Mesenchymal stem cell (in vitro differentiated cells and primary cell): Measurements from ENCODE around the gene RARRES1.

ENCODE experiments used
- DNase-seq: peaks from one replicate; pipeline ENCODE4 v3.0.0-alpha.2; 2013
- H2AFZ ChIP-seq: one replicate; pipeline ENCODE4 v1.6.1; 2013; ENCODE audit warnings: low read depth, mild to moderate bottlenecking, control low read depth, inconsistent platforms, low read length, moderate library complexity
- H2AK5ac ChIP-seq: 2 replicates; pipeline ENCODE4 v1.6.1; 2013; ENCODE audit warnings: low read length, moderate library complexity, mild to moderate bottlenecking, inconsistent platforms; ENCODE audit not compliant: severe bottlenecking
- H2BK120ac ChIP-seq: one replicate; pipeline ENCODE4 v1.6.1; 2013; ENCODE audit warnings: low read depth, mild to moderate bottlenecking, inconsistent platforms, low read length, moderate library complexity
- H2BK12ac ChIP-seq, 2 experiments: one replicate each; pipeline ENCODE4 v1.6.1; 2013; ENCODE audit warnings: inconsistent platforms in 2 of 2, low read length in 2 of 2, mild to moderate bottlenecking in 2 of 2, moderate library complexity in 2 of 2, control low read depth in 1 of 2
- H2BK15ac ChIP-seq: one replicate; pipeline ENCODE4 v1.6.1; 2013; ENCODE audit warnings: mild to moderate bottlenecking, low read depth, inconsistent platforms; ENCODE audit not compliant: poor library complexity, severe bottlenecking
- H2BK5ac ChIP-seq: 2 replicates; pipeline ENCODE4 v1.6.1; 2013; ENCODE audit warnings: low read depth, mild to moderate bottlenecking, low read length, control low read depth, inconsistent platforms; ENCODE audit not compliant: poor library complexity, severe bottlenecking
- H3K14ac ChIP-seq, 2 experiments: one replicate each; pipeline ENCODE4 v1.6.1; 2013; ENCODE audit warnings: inconsistent platforms in 2 of 2, low read length in 2 of 2, control low read depth in 1 of 2, mild to moderate bottlenecking in 1 of 2, moderate library complexity in 1 of 2
- H3K18ac ChIP-seq, 2 experiments: one replicate each; pipeline ENCODE4 v1.6.1; 2013; ENCODE audit warnings: inconsistent platforms in 2 of 2, low read length in 2 of 2, control low read depth in 1 of 2, low read depth in 1 of 2, mild to moderate bottlenecking in 1 of 2
- H3K23ac ChIP-seq, 2 experiments: one replicate each; pipeline ENCODE4 v1.6.1; 2013; ENCODE audit warnings: inconsistent platforms in 2 of 2, low read length in 2 of 2, mild to moderate bottlenecking in 2 of 2, moderate library complexity in 2 of 2, control low read depth in 1 of 2
- H3K27ac ChIP-seq: 2 replicates; pipeline ENCODE4 v1.5.1; 2013; ENCODE audit warnings: mild to moderate bottlenecking, moderate library complexity, low read length, control low read depth, inconsistent platforms; ENCODE audit not compliant: poor library complexity, severe bottlenecking
- H3K27me3 ChIP-seq, 2 experiments: 2 replicates each; pipeline versions ENCODE4 v1.6.1 to v1.7.0; 2013; ENCODE audit warnings: low read length in 2 of 2, mild to moderate bottlenecking in 2 of 2, moderate library complexity in 2 of 2, control low read depth in 1 of 2, inconsistent platforms in 1 of 2; ENCODE audit not compliant: control insufficient read depth in 1 of 2, insufficient read depth in 1 of 2
- H3K36me3 ChIP-seq, 2 experiments: 2 replicates each; pipeline versions ENCODE4 v1.6.1 to v1.7.0; 2013; ENCODE audit warnings: low read length in 2 of 2, control low read depth in 1 of 2, inconsistent platforms in 1 of 2, low read depth in 1 of 2, mild to moderate bottlenecking in 1 of 2; ENCODE audit not compliant: insufficient read depth in 2 of 2, control insufficient read depth in 1 of 2
- H3K4ac ChIP-seq, 2 experiments: one replicate each; pipeline ENCODE4 v1.6.1; 2013; ENCODE audit warnings: inconsistent platforms in 2 of 2, low read length in 2 of 2, mild to moderate bottlenecking in 2 of 2, moderate library complexity in 2 of 2, control low read depth in 1 of 2, low read depth in 1 of 2
- H3K4me1 ChIP-seq: 2 replicates; pipeline ENCODE4 v1.6.1; 2013; ENCODE audit warnings: low read depth, low read length, control low read depth; ENCODE audit not compliant: control insufficient read depth, insufficient read depth
- H3K4me2 ChIP-seq: 2 replicates; pipeline ENCODE4 v1.6.1; 2013; ENCODE audit warnings: low read length, mild to moderate bottlenecking, inconsistent platforms; ENCODE audit not compliant: poor library complexity, severe bottlenecking
- H3K4me3 ChIP-seq, 2 experiments: 2 replicates each; pipeline versions ENCODE4 v1.5.1 to v1.7.0; 2013; ENCODE audit warnings: low read length in 2 of 2, mild to moderate bottlenecking in 2 of 2, control low read depth in 1 of 2, low read depth in 1 of 2; ENCODE audit not compliant: insufficient read depth in 1 of 2
- H3K79me1 ChIP-seq: replicated peaks from 2 replicates; pipeline ENCODE4 v1.6.1; 2013; ENCODE audit warnings: mild to moderate bottlenecking, control low read depth, low read length, inconsistent platforms; ENCODE audit not compliant: poor library complexity, severe bottlenecking
- H3K9ac ChIP-seq: 2 replicates; pipeline ENCODE4 v1.7.0; 2013; ENCODE audit warnings: mild to moderate bottlenecking, low read length, moderate library complexity
- H3K9me3 ChIP-seq: 2 replicates; pipeline ENCODE4 v1.7.0; 2013; ENCODE audit warnings: mild to moderate bottlenecking, low read length; ENCODE audit not compliant: control insufficient read depth
- H4K8ac ChIP-seq: one replicate; pipeline ENCODE4 v1.6.1; 2013; ENCODE audit warnings: inconsistent platforms, mild to moderate bottlenecking, low read length, moderate library complexity
- H4K91ac ChIP-seq: one replicate; pipeline ENCODE4 v1.6.1; 2013; ENCODE audit warnings: mild to moderate bottlenecking, low read length, inconsistent platforms
- WGBS: methylation state at CpG from one replicate; pipeline ENCODE4 v1.1.7; 2013; ENCODE audit warnings: mixed read lengths; 5-methylcytosine and 5-hydroxymethylcytosine counted together

Gene RARRES1

GRCh38 chr3:158718490-158719170, 13.6 kb downstream of the RARRES1 start:
- no peak overlapping the region for H2BK12ac ChIP-seq
- H2AK5ac ChIP-seq: no peak overlapping the region
- 61% methylated on average over 4 of the region's 5 CpGs for WGBS
- peak; percentile 81 for DNase-seq
- peaks cover 3% of the 10 kb centered on the region in 2 experiments for H3K36me3 ChIP-seq
- H3K4me2 ChIP-seq: no peak overlapping the region
- peaks cover 22% of the 10 kb centered on the region for H3K4me1 ChIP-seq
- no peak overlapping the region for H3K4me3 ChIP-seq
- H3K9me3 ChIP-seq: no peaks in the 10 kb centered on the region
- no peak overlapping the region for H2BK120ac ChIP-seq
- no peak overlapping the region for H3K18ac ChIP-seq
- H4K8ac ChIP-seq: no peak overlapping the region
- H2BK5ac ChIP-seq: no peak overlapping the region
- H3K27ac ChIP-seq: peak overlapping the region; percentile 33
- no peak overlapping the region for H3K14ac ChIP-seq
- H2BK15ac ChIP-seq: no peak overlapping the region
- H2AFZ ChIP-seq: no peak overlapping the region
- H3K9ac ChIP-seq: no peak overlapping the region
- peaks cover 9% of the 10 kb centered on the region for H3K79me1 ChIP-seq
- H4K91ac ChIP-seq: no peak overlapping the region
- H3K23ac ChIP-seq: no peak overlapping the region
- H3K27me3 ChIP-seq: no peaks in the 10 kb centered on the region
- H3K4ac ChIP-seq: no peak overlapping the region

DNA sequence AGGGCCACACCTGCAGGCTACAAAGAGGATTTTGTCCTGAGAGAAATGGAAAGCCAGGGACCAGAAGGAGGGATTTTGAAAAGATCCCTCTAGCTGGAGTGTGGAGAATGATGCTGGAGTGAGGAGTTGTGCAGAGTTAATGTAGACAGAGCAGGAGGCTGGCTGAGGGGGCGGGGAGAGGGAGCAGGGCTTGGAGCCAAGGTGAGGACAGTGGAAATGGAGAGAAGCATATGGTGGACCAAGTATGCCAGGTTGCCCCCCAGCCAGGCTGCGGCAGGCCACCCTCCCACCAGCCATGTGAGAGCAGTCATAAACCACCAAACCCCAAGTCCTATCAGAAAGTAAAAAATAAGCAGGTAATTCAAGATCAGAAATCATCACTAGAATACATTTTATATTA, 14.7 kb downstream of the RARRES1 start:
- H2BK12ac ChIP-seq: peak overlapping the region in 1 of 2 experiments; percentile 37
- peak overlapping the region in 1 of 2 experiments; percentile 24 for H3K4ac ChIP-seq
- H2BK15ac ChIP-seq: peak overlapping the region; percentile 68
- peak overlapping the region in 1 of 2 experiments; percentile 70 for H3K18ac ChIP-seq
- H4K8ac ChIP-seq: peak overlapping the region; percentile 3
- no peak overlapping the region for H3K14ac ChIP-seq
- no peak overlapping the region for H2BK120ac ChIP-seq
- H4K91ac ChIP-seq: no peak overlapping the region
- H3K27me3 ChIP-seq: no peaks in the 10 kb centered on the region
- peaks cover 6% of the 10 kb centered on the region for H3K79me1 ChIP-seq
- no peak overlapping the region for H2AFZ ChIP-seq
- H3K4me1 ChIP-seq: peaks cover 20% of the 10 kb centered on the region
- WGBS: 100% methylated on average over 1 of the region's 2 CpGs
- H3K9me3 ChIP-seq: no peaks in the 10 kb centered on the region
- H3K9ac ChIP-seq: no peak overlapping the region
- no peak for DNase-seq
- no peak overlapping the region for H3K23ac ChIP-seq
- no peak overlapping the region for H3K4me2 ChIP-seq
- H3K27ac ChIP-seq: no peak overlapping the region
- H2BK5ac ChIP-seq: no peak overlapping the region
- H3K4me3 ChIP-seq: no peak overlapping the region
- peaks cover 3% of the 10 kb centered on the region in 2 experiments for H3K36me3 ChIP-seq
- peak overlapping the region; percentile 33 for H2AK5ac ChIP-seq

DNA sequence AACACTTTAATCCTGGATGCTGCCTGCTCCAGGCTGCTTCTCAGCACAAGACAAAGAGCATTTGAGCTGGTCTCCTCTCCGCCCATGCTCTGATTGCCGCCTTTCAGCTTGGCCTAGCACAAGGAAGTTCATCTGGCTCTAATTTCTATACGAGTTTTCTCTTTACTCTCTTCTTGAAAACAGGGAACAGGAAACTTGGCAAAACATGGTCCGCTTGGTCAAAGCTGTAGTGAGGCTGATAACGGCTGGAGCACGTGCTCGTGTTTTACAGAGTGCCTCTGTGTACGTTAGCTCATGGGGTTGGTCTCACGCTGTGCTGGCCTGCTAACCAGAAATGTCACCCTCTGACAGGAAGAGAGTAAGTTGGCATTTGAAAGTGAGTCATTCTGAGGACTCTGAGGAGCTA, 19.2 kb downstream of the RARRES1 start:
- peak overlapping the region; percentile 8 to 23 for H2BK12ac ChIP-seq
- peak overlapping the region; percentile 71 for H2AK5ac ChIP-seq
- no peak overlapping the region for H3K4me2 ChIP-seq
- peaks cover 21% of the 10 kb centered on the region for H3K4me1 ChIP-seq
- H3K9ac ChIP-seq: no peak overlapping the region
- H2AFZ ChIP-seq: no peak overlapping the region
- H3K27ac ChIP-seq: peak overlapping the region; percentile 72
- H3K9me3 ChIP-seq: no peaks in the 10 kb centered on the region
- H3K14ac ChIP-seq: no peak overlapping the region
- no peak overlapping the region for H3K23ac ChIP-seq
- H4K91ac ChIP-seq: no peak overlapping the region
- H2BK5ac ChIP-seq: peak overlapping the region; percentile 57
- H4K8ac ChIP-seq: no peak overlapping the region
- H3K36me3 ChIP-seq: peaks cover 3 to 11% of the 10 kb centered on the region in 2 experiments
- no peaks in the 10 kb centered on the region for H3K27me3 ChIP-seq
- H2BK120ac ChIP-seq: peak overlapping the region; percentile 23
- WGBS: 51% methylated on average over 9 of the region's 9 CpGs
- DNase-seq: peak; percentile 71
- peak overlapping the region in 1 of 2 experiments; percentile 22 for H3K4ac ChIP-seq
- no peak overlapping the region for H3K4me3 ChIP-seq
- peaks cover 1% of the 10 kb centered on the region for H3K79me1 ChIP-seq
- H2BK15ac ChIP-seq: peak overlapping the region; percentile 68
- H3K18ac ChIP-seq: peak overlapping the region; percentile 31 to 90

GRCh38 chr3:158712443-158712842, 19.8 kb downstream of the RARRES1 start:
- Histone ChIP-seq H2BK15ac (no peak overlapping the region), H3K79me1 (no peaks in the 10 kb centered on the region), H2BK12ac (no peak overlapping the region), H3K4me3 (no peak overlapping the region), H3K36me3 (peaks cover 3 to 17% of the 10 kb centered on the region in 2 experiments), H3K4me1 (peaks cover 19% of the 10 kb centered on the region), H2AFZ (no peak overlapping the region), H2BK5ac (no peak overlapping the region), H2BK120ac (no peak overlapping the region), H3K23ac (no peak overlapping the region), H4K8ac (no peak overlapping the region), H3K9ac (peak overlapping the region; percentile 14), H3K4me2 (no peak overlapping the region), H3K4ac (no peak overlapping the region), H4K91ac (no peak overlapping the region), H3K27me3 (no peaks in the 10 kb centered on the region), H3K14ac (no peak overlapping the region), H3K18ac (no peak overlapping the region), H2AK5ac (peak overlapping the region; percentile 72), H3K27ac (peak overlapping the region; percentile 86), H3K9me3 (no peaks in the 10 kb centered on the region)
- no peak for DNase-seq
- no CpG with 5 or more reads among the region's 1 CpG for WGBS
